ENCODE measurements around the gene SGTA.
"Not testable (repeated sequence)": the region's sequence is repeated elsewhere in the genome, so short reads cannot be mapped to it uniquely, and the experiment has no call there.

Gene SGTA, protein sequence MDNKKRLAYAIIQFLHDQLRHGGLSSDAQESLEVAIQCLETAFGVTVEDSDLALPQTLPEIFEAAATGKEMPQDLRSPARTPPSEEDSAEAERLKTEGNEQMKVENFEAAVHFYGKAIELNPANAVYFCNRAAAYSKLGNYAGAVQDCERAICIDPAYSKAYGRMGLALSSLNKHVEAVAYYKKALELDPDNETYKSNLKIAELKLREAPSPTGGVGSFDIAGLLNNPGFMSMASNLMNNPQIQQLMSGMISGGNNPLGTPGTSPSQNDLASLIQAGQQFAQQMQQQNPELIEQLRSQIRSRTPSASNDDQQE

DNA sequence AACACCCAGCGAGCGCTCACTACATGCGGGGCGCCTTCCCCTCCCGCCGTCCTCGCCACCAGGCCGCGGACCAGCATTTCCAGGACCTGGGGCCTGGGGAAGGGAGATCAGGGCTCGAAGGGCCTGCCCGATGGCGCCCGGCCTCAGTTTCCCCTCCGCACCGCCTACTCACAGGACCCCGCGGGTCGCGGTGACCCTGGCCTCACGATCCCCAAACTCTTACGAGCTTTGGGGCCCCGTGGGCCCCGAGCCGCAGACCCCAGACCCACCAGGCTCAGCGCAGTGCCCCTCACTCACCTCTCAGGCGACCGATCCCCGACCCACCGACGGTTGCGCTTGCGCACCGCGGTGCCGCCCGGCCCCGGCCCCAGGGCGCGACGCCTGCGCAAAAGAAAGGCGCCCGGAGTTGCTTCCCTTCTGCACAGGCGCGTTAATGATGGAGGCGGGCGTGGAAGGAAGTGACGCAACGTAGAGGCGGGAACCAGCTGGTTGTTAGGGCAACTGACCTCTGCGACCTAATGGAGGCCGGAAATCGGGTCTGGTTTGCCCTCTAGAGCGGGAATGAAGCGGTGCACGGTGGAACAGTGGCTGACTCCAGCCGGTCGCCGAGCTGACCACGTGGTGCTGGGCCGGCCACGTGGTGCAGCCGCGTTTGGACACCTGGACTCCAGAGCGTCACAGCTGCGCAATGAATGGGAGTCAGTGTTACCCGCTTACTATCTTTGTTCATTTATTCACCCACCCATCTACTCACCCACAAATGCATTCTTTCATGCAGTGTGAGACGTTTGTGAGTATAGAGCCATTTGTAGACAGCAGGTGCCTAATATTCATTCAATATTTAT is at the start of gene SGTA:
TSS of gene SGTA (minus strand) at position 338 of the 845 bp plus-strand sequence. CDS start 14,205 bp downstream, outside the sequence.
- DNase-seq = peak; percentile 99

- DNase-seq = no peak
These were observed 44.9 kb upstream of the SGTA start for GRCh38 chr19:2827840-2828489.

GRCh38 chr19:2827022-2827421 is 43.9 kb upstream of the SGTA start:
- no peak for DNase-seq

- no peak for DNase-seq
These were observed 41.1 kb upstream of the SGTA start for GRCh38 chr19:2824129-2824528.

GRCh38 chr19:2823646-2824045 is 40.6 kb upstream of the SGTA start:
- no peak for DNase-seq

- DNase-seq = no peak
These were observed 39.8 kb upstream of the SGTA start for GRCh38 chr19:2822846-2823245.

DNA sequence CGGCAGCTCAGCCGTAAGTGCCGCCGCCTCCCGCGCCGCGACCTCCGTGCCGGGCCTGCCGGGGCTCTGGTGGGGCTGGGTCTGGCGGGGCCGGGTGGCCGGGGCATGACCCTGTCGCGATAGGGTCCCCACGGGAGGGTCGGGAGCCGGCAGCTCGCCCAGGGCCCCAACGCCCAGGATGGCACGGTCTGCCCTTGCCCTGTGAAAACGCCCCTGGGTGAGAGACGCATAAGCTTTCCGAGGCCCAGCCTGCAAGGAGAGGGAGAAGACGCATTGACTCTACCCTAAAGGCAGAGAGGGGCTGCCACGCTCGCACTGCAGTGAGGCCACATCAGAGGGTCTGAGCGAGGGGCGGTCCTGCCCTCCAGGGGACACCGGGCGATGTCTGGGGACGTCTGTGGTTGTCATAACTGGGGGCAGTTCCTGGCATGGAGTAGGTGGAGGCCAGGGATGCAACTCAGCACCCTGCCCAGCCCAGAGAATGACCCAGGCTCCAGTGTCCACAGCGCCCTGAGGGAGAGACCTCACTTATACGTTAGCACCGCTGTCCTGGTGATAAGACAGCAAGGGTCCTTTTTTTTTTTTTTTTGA is 37.1 kb upstream of the SGTA start:
- no peak for DNase-seq

DNA sequence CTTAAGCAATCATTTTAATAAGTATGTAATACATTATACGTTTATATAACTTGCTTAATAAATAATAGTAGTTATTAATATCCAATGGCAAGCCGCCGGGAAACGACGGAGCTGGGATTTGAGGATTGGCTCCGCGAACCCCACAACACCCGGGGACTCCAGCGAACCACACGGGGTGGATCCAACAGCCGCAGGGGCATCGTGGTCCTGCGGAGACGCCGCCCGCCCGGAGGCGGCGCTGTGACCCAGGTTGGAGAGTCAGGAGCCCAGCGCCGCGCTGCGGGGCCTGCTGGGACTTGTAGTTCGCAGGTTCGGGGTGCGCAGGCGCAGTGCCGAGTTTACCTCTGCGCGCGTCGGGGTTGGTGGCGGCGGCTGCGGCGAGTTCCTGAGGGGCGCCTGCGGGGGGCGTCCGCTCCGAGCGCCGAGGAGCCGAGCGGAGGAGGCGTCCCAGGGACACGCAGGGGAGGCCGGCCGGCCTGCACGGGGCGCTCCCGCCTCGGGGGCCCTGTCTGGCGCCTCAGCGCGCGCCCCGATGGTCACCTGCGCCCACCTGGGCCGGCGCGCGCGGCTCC is 36.6 kb upstream of the SGTA start, which contains the start of gene ZNF554:
TSS of gene ZNF554 (plus strand) at position 329 of the 572 bp plus-strand sequence. CDS start at position 533, 204 bp downstream.
- peak; percentile 90 for DNase-seq

DNA sequence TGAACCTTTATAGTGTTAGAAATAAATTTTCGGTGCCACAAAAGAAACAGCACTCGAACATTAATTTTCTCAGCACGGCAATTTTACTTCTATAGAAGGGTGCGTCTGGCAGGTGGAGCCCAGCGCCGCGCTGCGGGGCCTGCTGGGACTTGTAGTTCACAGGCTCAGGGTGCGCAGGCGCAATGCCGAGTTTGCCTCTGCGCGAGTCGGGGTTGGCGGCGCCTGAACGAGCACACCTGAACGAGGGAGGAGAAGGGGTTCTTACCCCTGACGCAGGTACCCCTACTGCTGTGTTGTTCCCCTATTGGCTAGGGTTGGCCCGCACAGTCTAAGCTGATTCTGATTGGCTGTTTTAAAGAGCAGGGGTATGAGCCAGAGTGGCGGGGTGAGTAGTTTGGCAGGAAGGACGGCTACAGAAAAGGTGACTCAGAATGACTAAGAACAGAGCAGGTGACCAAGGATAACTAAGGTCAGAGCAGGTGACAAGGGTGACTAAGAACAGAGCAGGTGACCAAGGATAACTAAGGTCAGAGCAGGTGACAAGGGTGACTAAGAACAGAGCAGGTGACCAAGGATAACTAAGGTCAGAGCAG is 34.3 kb upstream of the SGTA start:
- not testable (repeated sequence) for DNase-seq

DNA sequence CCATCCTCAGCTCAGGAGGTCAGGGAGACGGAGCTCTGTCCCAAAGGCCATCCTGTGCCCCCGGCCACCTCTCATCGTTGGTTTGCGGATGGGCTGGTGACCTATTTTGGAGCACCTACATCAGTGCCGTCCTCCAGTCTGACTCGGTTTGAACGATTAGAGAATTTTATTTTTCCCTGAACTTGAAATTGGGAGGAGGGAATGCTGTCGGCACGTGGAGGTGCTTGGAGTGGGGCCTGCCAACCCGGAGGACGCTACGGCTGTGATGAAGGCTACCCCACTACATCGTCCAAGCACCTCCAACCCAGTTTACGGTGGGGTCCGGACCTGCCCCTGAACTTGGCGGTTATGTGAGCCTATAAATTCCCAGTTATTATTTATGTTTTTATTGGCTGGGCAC is 33.6 kb upstream of the SGTA start:
- DNase-seq = no peak

DNA sequence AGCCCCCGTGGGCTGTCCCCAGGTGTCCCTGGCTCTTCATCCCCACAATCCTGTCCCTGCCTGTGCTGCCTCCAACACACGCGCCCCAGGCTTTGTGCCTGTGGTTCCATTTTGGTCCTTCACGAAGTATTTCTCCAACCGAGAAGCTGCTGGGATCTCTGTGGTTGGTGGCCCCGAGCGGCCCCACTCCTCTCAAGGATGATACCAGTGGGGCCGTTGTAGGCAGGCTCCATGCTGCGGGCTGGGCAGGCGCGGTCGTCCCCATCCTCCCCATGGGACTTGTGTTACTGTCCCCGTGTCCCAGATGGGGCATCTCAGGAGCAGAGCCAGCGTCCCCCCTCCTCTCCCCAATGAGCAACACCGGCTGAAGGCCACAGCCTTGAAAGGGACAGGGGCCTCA is 32.9 kb upstream of the SGTA start:
- DNase-seq = no peak

GRCh38 chr19:2815191-2815614 is 32.1 kb upstream of the SGTA start:
- no peak for DNase-seq

GRCh38 chr19:2814426-2814825 is 31.4 kb upstream of the SGTA start:
- DNase-seq = no peak

GRCh38 chr19:2813235-2814160 is 30.4 kb upstream of the SGTA start:
- DNase-seq = no peak

DNA sequence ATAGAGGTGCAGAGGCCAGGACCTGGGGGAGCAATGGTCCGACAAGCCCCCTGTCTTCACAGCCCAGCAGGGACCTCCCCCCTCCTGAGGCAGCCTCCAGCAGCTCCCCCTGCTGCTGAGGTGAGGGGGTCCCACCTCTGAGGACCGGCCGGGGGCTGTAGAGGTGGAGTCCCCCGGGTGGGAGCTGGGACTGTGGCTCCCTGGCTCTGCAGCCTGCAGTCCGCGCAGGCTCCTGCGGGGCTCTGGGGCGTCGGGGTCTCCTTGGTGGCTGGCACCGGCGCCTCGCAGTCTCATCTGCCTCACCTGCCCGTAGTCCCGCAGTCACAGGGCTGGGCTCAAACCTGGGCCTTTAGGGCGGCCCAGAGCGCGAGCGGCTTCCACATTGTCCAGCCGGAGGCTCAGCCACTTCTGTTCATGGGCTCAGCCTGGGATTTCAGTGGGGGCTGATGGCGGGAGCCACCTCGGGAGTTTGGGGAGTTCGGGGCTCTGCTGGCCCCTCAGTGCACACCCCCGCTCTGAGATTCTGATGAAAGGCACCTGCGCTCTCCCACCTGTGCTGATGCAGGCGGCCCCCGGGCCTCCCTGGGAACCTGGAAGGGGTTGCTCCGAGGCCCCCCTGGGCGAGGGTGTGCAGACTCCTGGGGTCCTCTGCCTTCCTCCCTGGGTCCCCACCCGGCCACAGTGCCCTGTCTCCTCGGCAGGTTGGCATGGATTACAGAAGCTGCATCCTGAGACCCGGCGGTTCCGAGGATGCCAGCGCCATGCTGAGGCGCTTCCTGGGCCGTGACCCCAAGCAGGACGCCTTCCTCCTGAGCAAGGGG is 29.6 kb upstream of the SGTA start:
- no peak for DNase-seq

GRCh38 chr19:2811735-2812413 is 28.8 kb upstream of the SGTA start:
- no peak for DNase-seq

DNA sequence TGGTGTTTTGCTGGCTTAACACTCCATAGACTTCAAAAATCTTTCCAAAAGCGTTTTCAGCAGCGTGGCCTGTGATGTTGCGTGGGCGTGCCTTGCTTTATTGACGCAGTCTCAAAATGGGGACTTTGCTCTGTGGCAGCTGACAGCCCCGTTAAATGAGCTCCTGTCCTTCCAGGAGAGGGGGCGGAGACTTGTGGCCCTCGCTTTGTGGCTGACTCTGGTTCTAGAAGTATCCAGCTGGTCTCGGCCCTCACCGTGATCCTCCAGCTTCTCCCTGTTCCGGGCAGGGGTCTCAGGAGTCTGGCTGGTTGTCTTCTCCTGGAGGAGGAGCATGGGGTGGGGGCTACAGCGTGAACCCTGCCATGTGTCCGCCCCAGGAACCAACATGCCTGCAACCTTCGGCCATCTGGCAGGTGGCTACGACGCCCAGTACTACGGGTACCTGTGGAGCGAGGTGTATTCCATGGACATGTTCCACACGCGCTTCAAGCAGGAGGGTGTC is 28.2 kb upstream of the SGTA start:
- DNase-seq = no peak

- DNase-seq = no peak
These were observed 27.3 kb upstream of the SGTA start for GRCh38 chr19:2810141-2811091.

Measured in DMS79 (cell line).